ENCODE results near the gene MELK. TPM values are rescaled to one million over a fixed set of nuclear protein-coding genes. Genes with fewer than 3 reads are reported as not detected.
A peak's percentile ranks its signal among the peaks of the same experiment; 100 is the strongest.

MELK gene
- total and polyA plus RNA-seq, 2 donors from 2014 or later, result 1.1 TPM; not detected in 1

DNA sequence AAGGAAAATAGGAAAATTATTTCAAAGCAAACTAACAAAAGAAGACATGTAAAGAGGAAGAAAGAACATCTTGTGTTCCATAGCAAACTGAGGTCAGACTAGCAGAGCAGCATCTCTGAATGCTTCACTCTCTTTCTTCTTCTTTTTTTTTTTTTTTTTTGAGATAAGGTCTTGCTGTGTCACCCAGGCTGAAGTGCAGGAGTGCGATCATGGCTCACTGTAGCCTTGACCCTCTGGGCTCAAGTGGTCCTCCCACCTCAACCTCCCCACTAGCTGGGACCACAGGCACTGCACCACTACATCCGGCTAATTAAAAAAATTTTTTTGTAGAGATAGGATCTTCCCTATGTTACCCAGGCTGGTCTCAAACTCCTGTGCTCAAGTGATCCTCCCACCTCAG, 36.6 kb downstream of the MELK start:
- intact Hi-C loops (cut with DNase I), result no loop called here
- no peaks in the 10 kb centered on the region for H3K4me1 ChIP-seq (ENCODE audit: control insufficient read depth in 2 of 3, insufficient read depth in 2 of 3, low read depth in 1 of 3, low read length in 3 of 3)
- H3K9ac ChIP-seq (ENCODE audit: low read length in 3 of 3), result no peak overlapping the region
- H3K36me3 ChIP-seq (ENCODE audit: control insufficient read depth in 2 of 3, insufficient read depth in 3 of 3, low read length in 3 of 3), result no peaks in the 10 kb centered on the region
- no peaks in the 10 kb centered on the region for H3K27me3 ChIP-seq (ENCODE audit: control insufficient read depth, insufficient read depth, low read length)
- TF ChIP-seq, protein P1, sequence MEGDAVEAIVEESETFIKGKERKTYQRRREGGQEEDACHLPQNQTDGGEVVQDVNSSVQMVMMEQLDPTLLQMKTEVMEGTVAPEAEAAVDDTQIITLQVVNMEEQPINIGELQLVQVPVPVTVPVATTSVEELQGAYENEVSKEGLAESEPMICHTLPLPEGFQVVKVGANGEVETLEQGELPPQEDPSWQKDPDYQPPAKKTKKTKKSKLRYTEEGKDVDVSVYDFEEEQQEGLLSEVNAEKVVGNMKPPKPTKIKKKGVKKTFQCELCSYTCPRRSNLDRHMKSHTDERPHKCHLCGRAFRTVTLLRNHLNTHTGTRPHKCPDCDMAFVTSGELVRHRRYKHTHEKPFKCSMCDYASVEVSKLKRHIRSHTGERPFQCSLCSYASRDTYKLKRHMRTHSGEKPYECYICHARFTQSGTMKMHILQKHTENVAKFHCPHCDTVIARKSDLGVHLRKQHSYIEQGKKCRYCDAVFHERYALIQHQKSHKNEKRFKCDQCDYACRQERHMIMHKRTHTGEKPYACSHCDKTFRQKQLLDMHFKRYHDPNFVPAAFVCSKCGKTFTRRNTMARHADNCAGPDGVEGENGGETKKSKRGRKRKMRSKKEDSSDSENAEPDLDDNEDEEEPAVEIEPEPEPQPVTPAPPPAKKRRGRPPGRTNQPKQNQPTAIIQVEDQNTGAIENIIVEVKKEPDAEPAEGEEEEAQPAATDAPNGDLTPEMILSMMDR (IDR thresholded peaks at IDR 0.05; ENCODE audit: borderline replicate concordance, extremely low read depth, insufficient read depth), result no peak
- H3K4me3 ChIP-seq (ENCODE audit: low read length in 3 of 3), result no peak overlapping the region
- H3K9me3 ChIP-seq (ENCODE audit: control insufficient read depth in 2 of 3, insufficient read depth in 1 of 3, low read length in 3 of 3), result no peaks in the 10 kb centered on the region
- no peak for DNase-seq
- H3K27ac ChIP-seq (ENCODE audit: low read depth in 2 of 2, low read length in 2 of 2), result no peak overlapping the region
- FAIRE-seq, result no peak

DNA sequence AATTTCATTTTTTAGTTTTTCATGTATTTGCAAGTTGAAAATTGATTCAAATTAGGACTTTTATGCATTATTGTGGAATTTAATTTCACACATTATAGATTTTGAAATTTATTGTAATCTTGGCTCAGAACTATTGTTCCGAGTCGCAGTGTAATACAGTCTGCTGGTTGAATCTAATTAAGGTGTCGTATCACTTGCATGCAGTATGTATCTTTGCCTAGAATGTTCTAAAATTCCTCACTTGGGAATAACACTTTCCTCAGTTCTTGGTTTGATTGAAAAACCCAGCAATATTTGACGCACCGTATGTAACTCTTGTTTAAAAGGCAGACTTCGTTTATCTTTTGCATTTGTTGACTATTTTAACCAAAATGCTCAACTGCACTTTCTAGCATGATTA, 49.4 kb downstream of the MELK start:
- FAIRE-seq, result no peak
- no peak overlapping the region for H3K9ac ChIP-seq (ENCODE audit: low read length in 3 of 3)

DNA sequence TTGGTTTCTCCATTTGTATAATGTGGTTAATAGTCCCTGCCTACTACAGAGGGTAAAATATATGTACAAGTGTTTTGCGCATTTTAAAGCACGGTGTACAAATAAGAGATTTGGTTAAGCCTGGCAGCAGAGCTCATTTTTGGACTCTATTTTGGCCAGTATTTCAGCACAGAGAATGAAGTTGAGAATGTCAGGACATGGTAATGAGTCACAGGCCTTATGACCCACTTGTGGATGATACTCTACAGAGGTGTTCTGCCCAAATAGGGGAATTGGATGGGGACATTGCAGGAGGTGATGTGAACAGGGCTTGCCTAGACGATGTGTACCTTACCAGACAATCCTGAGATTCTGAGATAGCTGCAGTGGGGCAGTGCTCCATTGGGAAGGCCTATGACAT, 50.6 kb downstream of the MELK start:
- no peaks in the 10 kb centered on the region for H3K27me3 ChIP-seq (ENCODE audit: control insufficient read depth, insufficient read depth, low read length)
- H3K27ac ChIP-seq (ENCODE audit: low read depth in 2 of 2, low read length in 2 of 2), result no peak overlapping the region
- no peaks in the 10 kb centered on the region for H3K4me1 ChIP-seq (ENCODE audit: control insufficient read depth in 2 of 3, insufficient read depth in 2 of 3, low read depth in 1 of 3, low read length in 3 of 3)
- TF ChIP-seq, protein P1 (IDR thresholded peaks at IDR 0.05; ENCODE audit: borderline replicate concordance, extremely low read depth, insufficient read depth), result no peak
- no peak overlapping the region for H3K9ac ChIP-seq (ENCODE audit: low read length in 3 of 3)
- H3K36me3 ChIP-seq (ENCODE audit: control insufficient read depth in 2 of 3, insufficient read depth in 3 of 3, low read length in 3 of 3), result no peaks in the 10 kb centered on the region
- intact Hi-C loops (cut with DNase I), result no loop called here
- H3K4me3 ChIP-seq (ENCODE audit: low read length in 3 of 3), result no peak overlapping the region
- DNase-seq (no peak), FAIRE-seq (no peak)
- no peaks in the 10 kb centered on the region for H3K9me3 ChIP-seq (ENCODE audit: control insufficient read depth in 2 of 3, insufficient read depth in 1 of 3, low read length in 3 of 3)

More for the DNA sequence above, 49.4 kb downstream of the MELK start:
- TF ChIP-seq, protein P1 (IDR thresholded peaks at IDR 0.05; ENCODE audit: borderline replicate concordance, extremely low read depth, insufficient read depth), result no peak
- Histone ChIP-seq H3K27me3 (ENCODE audit: control insufficient read depth, insufficient read depth, low read length) (no peaks in the 10 kb centered on the region), H3K4me3 (ENCODE audit: low read length in 3 of 3) (no peak overlapping the region), H3K9me3 (ENCODE audit: control insufficient read depth in 2 of 3, insufficient read depth in 1 of 3, low read length in 3 of 3) (no peaks in the 10 kb centered on the region), H3K36me3 (ENCODE audit: control insufficient read depth in 2 of 3, insufficient read depth in 3 of 3, low read length in 3 of 3) (no peaks in the 10 kb centered on the region), H3K27ac (ENCODE audit: low read depth in 2 of 2, low read length in 2 of 2) (no peak overlapping the region), H3K4me1 (ENCODE audit: control insufficient read depth in 2 of 3, insufficient read depth in 2 of 3, low read depth in 1 of 3, low read length in 3 of 3) (no peaks in the 10 kb centered on the region)
- DNase-seq, result no peak
- intact Hi-C loops (cut with DNase I), result no loop called here

DNA sequence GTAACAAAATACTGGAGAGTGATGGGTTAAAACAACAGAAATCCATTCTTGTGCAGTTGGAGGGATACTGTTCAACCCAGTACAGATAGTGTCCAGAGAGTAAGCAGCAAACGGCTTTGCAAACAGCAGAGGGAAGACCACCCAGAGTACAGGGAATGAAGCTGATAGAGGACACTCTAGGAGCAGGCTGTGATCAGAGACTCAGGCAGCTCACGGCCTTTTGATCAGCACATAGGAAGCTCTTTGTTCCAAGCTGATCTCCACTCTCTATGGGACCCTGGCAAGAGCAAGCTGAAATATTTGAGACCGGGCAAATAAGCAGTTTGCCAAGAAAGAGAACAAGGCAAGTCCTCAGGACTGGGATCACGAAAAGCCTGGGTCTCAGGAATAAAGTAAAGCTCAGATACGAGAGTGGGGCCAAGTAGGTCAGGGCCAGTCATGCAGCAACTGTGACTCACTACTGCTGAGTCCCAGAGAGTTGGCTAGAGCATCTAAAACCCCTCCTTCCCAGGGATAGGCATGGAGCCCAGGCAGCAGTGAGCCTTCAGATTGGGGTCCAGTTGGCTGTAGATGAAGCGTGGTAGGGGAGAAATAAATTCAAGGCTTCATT, 52.4 kb downstream of the MELK start:
- Histone ChIP-seq H3K9ac (ENCODE audit: low read length in 3 of 3) (no peak overlapping the region), H3K4me1 (ENCODE audit: control insufficient read depth in 2 of 3, insufficient read depth in 2 of 3, low read depth in 1 of 3, low read length in 3 of 3) (no peaks in the 10 kb centered on the region), H3K27ac (ENCODE audit: low read depth in 2 of 2, low read length in 2 of 2) (no peak overlapping the region), H3K36me3 (ENCODE audit: control insufficient read depth in 2 of 3, insufficient read depth in 3 of 3, low read length in 3 of 3) (no peaks in the 10 kb centered on the region), H3K27me3 (ENCODE audit: control insufficient read depth, insufficient read depth, low read length) (no peaks in the 10 kb centered on the region), H3K9me3 (ENCODE audit: control insufficient read depth in 2 of 3, insufficient read depth in 1 of 3, low read length in 3 of 3) (no peaks in the 10 kb centered on the region), H3K4me3 (ENCODE audit: low read length in 3 of 3) (no peak overlapping the region)
- TF ChIP-seq, protein P1 (IDR thresholded peaks at IDR 0.05; ENCODE audit: borderline replicate concordance, extremely low read depth, insufficient read depth), result no peak
- FAIRE-seq, result no peak
- intact Hi-C loops (cut with DNase I), result no loop called here
- peak in 1 of 5 donors; percentile 1 for DNase-seq

All from kidney (tissue), 14 donors.